Stromal cell of bone marrow (primary cell): ENCODE measurements around the gene LYZL6.
A peak's percentile ranks its signal among the peaks of the same experiment; 100 is the strongest.

ENCODE experiments used
- DNase-seq: peaks from one replicate; pipeline ENCODE4 v3.0.0-alpha.2; 2012; ENCODE audit warnings: low read depth

Gene LYZL6, protein sequence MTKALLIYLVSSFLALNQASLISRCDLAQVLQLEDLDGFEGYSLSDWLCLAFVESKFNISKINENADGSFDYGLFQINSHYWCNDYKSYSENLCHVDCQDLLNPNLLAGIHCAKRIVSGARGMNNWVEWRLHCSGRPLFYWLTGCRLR

DNA sequence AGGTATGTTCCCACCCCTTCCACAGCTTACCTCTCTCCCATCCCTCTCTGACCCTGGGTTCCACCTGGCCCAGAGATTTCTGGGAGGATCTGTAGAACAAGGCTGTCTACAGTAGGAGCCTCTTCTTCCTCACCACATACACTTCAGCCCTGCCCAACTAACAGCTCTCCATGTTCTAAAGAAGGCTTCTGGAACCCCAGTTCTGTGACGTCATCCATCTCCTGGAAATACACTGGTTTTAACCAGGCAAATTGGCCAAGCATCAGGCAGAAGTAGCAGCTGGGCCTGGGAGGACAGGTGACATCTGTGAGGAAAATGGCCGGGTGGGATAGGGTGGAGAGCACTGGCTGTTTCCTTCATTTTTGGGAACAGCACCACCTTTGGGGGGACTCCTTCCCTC lies at the start of gene LYZL6:
TSS of gene LYZL6 (minus strand) at position 177 of the 400 bp plus-strand sequence. CDS start 4,357 bp downstream, outside the sequence.
- no peak for DNase-seq

DNA sequence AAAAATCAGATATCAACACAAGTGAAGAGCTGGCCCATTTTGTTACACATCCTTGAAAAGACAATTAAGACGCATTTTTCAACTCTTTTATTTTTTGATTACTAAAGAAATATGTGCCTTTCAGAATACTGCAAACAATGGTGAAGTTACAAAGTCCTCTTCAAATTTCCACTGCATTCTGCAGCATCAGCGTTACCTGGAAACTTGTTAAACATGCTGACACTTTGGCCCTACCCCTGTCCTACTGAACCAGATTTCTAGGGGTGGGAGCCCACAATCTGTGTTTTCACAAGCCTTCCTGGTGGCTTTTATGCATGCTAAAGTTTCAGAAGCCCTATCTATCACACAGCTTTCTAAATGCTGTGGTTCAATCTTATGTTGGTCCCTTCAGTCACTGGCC lies 47.6 kb upstream of the LYZL6 start:
- DNase-seq, result no peak

DNA sequence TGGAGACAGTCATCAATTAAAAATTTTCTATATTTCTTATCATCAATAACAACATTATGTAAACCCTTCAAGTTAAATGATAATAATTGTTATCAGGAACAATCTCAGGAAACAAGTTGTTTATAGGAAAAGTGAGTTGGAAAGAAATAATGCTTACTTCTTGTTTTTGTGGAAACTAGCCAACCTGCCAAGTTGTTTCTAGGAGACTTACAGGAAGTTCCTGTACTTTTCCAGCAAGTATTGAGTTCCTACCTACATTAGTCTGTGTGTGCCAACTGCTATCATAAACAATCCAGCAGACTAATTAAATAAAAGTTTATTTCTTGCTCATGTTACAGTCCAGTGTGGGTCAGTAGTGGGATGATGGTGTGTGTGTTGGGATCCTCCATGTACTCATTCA lies 44.7 kb upstream of the LYZL6 start:
- no peak for DNase-seq

DNA sequence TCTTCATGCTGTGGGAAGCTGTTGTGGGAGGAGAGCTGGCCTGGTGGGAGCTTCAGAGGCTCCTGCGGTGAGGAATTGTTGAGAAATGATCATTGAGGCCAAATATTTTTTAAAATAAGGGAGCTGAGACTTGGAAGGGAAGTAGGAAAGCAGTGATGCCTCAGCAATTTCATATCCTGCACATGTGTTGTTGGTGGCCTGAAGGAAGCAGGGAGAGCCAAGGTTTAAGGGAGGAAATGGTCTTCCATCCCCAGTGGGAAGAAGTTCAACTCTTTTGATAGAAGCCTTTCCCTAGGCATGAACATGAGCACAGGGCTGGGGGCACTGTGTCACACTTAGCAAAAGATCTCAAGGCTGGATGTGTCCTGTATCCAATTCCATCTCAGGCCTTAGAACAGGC lies 43.1 kb upstream of the LYZL6 start, which contains the start of gene CCL14:
TSS of gene CCL14 (minus strand) at position 87 of the 400 bp plus-strand sequence. CDS start at position 7, 80 bp downstream.
- no peak for DNase-seq

DNA sequence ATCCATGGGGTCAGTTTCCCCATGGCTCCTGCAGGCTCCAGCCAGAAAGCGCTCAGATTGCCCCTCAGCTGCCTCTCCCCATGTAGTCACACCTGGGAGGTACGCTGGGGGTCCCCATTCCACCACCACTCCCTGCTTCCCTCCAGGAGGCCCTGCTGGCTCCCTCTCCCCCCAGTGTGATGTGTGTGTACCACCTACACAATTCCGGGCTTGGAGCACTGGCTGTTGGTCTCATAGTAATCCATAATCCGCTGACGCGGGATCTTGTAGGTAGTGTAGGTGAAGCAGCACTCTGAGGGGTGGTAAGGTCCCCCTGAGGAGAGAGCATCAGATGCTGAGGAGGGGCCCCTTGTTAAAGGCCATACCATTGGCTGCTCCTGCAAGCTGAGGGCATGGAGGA lies 40.6 kb upstream of the LYZL6 start:
- DNase-seq, result no peak

DNA sequence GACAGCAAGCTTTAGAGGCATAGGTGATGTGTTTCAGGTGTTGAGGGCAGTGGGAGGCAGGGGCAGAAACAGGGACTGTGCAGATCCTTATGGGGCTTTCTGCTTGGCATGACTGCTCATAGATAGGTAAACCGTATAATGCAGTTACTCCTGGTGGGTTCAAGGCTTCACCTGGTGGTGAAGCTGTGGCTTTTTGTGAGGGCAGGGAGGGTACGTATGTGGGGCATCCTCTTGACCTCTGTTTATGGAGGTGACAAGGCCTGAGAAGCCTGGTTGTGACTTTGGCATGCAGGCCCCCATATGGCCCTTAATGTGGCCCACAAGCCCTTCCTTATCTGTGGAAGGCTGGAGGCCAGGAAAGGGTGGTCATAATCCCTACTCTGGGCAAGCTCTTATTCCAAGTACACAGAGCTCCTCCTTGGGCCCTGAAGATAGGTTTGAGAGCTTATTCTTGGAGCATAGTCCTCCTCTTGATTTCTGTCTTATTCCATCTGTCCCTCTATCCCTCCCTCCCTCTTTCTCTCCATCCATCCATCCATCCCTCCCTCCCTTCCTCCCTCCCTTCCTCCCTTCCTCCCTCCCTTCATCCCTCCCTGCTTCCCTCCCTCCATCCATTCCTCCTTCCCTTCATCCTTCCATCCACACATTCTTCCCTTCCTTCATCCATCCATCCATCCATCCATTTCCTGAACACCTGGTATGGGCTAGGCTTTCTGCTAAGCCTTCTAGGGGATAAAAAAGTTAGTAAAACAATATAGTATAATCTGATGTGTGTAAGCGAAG lies 39.1 kb upstream of the LYZL6 start:
- DNase-seq, result no peak

DNA sequence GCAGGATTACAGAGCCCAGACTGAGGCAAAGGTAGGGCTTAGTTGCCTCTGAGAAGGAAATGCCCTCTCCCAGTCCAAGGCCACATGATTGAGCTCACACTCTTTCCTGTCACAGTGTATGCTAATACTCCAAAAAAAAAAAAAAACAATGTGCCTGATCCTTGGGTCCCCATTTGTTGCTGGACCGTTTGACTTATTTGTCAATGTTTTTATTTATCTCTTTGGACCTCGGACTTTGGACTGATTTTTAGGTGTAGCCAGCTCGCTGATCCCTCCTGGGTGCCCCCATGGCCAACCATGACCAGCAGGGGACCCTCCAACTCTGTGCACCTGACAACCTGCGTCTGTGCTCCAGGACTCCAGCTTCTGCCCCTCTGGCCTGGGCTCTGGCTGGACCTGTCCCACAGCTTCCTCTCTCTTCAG lies 38.4 kb upstream of the LYZL6 start:
- DNase-seq, result no peak

DNA sequence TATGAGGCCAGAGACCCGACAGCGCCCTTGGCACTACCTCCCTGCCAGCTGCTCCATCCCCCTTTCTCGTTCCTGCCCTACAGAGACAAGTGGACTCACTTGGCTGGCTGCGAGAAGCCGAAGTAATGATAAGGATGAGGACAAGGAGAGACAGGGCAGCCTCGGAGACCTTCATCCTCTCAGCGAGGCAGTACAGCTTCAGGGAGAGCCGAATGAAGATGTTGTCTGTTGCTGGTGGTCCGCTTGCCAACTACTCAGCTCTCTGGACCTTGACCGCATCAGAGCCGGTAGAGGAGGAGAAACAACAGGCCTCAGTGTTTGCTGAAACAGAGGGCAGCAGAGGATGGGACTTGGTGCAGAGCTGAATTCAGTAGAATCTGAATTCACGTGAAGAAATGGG lies 37.7 kb upstream of the LYZL6 start, which contains the start of gene CCL16:
TSS of gene CCL16 (minus strand) at position 252 of the 400 bp plus-strand sequence. CDS start at position 175, 77 bp downstream.
- DNase-seq, result no peak

DNA sequence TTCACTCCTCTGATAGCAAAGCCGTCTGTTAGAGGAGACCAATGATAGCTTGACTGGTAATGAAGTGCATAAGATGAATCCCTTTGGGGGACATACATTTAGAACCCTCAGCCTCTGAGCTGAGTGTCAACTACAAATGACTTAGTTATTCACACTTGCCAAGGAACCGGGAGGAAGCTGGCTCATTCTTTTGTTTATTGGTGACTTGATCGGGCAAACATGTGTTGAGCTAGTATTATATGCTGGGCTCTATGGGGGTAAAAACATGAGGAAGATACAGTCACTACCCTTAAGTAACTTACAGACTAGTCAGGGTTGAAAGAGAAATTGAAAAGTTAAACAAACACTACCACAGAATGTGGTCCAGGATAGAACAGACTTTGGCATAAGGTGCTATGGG lies 34.8 kb upstream of the LYZL6 start:
- DNase-seq, result no peak

DNA sequence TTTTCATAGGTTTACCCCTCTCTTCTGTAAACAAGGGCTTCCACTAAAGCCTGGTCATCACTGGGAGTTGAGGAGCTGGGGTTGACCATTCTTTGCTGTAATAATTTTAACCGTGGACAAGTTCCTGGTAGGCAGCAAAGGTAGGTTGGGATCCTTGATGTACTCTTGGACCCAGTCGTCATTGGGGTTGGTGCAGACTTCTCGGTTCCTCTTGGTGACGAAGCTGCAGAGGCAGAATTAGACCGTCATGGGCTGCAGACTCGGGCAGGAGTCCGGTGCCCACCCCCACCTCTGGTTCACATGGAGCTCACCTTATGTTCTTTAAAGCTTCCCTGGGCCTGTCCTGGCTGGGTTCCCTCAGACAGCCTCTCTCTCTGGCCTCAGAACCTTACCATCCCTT lies 34.0 kb upstream of the LYZL6 start:
- no peak for DNase-seq

DNA sequence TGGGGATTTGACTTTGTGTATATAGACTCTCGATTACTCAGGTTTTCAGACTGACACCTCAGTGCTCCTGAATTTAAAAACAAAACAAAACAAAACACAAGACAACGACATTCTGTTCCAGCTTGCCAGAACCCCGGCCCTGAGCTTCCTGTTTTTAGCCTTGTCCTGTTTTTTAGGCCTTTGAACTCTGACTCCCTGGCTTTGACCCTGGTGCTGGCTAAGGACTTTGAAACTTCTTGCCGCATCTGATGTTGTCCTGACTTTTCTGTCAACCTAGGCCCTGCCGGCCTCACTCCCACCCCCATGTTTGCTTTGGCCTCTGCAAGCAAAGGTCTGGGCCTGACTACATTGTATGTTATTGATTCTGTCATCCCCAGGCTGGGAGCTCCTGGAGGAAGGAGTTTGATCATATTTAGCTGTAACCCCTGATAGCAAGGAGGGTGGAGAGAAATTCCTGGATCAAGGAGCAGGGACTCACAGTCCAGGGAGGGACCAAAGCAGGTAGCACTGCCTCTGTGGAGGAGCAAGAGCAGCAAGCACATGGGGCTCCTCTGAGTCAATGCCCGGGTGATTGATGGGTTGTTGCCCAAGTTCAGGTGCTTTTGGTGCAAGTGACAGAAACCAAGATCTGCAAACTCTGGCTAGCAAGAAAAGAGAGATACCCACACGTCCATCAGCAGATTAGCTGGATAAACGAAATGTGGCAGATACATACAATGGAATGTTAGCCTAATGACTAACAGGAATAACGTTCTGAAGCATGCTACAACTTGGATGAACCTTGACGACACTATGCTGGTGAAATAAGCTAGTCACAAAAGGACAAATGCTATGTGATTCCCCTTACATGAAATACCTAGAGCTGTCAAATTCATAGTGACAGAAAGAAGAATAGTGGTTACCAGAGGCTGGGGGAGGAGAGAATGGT lies 30.1 kb upstream of the LYZL6 start:
- DNase-seq, result no peak

DNA sequence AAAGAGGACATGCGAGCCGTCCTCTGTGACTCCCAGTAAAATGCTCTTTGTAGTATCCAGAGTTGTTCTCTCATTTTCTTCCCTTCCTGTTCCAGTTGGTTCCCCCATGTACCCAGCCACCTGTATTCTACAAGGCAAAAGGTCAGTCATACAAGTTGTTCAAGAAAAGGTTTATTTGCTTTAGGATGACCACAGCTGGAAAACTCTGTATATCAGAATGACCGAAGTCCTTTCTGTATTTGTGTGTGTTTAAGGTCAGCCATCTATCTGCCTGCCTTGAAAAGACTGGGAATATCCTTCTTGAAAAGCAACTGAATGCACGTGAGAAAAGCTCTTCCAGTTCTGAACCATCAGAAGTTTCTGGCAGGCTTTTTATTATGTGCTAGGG lies 29.4 kb upstream of the LYZL6 start:
- no peak for DNase-seq

DNA sequence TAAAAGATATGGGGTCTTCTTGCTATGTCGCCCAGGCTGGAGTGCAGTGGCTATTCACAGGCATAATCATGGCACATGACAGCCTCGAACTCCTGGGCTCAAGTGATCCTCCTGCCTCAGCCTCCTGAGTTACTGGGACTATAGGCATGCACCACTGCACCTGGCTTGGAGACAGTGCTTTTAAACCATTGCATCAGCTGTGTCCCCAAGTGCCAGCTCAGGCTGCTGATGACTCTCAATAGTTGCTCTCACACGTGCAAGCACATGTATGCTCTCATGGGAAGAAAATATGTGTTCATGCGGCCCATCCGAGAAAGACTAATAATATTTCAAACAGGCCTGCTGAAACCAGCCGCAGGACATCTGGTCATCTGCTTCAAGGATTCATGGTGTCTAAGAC lies 29.0 kb upstream of the LYZL6 start:
- DNase-seq, result no peak

DNA sequence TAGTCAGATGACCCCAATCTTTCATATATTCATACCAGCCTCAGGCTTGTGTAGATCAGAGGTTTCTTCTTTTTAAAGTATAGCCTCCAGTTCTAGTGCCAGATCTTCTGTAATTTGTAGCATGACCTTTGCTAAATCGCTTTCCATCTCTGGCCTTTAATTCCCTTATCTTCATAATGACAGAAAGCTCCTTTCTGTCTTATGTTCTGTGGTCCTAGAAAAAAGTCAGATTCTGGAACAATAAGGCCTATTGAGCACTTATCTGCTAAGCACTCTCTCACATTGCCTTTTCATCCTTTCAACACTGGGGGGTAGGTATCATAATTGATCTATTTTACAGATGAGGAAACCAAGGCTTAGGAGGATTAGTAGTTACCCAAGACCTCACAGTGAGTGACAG lies 28.6 kb upstream of the LYZL6 start:
- no peak for DNase-seq

DNA sequence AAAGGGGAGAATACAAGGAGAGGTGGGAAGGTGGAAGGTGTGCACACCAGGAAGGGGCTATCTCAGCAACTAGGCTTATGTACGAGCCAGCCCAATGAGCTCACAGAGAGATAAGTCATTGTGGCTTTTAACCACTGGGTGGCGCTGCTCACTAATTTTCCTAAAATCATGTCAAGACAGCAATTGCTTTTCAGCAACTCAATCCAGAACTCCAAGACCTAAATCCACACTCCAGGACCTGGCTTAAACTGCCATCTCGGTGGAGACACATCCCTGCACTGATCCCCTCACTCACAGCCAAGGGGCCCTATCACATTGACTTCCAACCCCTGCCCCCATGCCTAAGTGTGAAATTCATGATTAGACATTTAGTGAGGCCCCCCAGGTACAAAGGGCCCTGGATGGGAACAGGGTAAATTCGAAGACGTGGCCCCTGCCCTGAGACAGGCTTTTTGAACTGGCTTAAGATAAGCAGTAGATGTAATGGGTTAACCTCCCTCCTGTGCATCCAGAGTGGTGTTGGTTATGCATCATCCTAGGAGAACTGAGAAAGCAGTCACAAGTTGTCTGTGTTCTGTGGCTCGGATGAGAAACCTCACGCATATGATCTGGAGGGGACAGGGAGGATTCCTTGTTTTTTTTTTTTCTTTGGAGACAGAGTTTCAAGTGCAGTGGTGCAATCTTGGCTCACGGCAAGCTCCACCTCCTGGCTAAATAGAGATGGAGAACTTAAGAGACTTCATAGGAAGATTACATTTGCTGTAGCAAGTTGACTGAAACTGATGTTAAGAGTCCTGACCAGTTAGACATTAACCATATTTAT lies 26.3 kb upstream of the LYZL6 start:
- peak; percentile 55 for DNase-seq

DNA sequence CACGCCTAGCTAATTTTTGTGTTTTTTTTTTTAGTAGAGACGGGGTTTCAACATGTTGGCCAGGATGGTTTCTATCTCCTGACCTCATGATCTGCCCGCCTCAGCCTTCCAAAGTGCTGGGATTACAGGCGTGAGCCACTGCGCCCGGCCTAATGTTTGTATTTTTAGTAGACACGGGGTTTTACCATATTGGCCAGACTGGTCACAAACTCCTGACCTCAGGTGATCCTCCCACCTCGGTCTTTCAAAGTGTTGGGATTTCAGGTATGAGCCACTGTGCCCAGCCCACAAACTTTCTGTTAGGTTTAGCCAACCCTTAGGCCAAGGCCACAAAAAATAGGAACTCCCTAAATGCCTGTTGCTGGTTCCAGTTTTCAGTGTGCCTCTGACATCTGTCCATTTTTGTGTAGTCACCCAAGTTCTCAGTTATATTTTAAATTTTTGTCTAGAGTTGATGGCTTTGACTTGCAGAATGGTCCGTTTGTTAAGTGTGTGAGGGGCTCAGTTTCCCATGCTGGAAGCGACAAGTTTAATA lies 25.1 kb upstream of the LYZL6 start:
- no peak for DNase-seq

DNA sequence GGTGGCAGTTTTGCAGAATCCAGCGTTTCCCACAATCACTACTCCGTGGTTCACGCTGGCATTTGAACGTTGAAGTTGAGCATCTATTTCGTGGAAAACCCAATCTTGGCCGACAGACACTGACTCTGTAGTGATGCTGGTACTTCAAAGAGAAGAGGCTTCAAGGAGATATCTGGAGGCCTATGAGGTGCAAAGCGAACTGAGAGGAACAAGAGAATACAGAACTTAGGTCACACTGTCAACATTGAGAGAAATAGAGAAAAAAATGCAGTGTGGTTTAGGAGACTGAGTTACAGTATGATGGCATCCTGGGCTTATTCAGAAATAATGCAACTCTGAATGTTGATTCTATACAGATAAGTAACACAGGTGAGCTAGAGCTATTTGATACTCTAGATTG lies 21.8 kb upstream of the LYZL6 start:
- no peak for DNase-seq

DNA sequence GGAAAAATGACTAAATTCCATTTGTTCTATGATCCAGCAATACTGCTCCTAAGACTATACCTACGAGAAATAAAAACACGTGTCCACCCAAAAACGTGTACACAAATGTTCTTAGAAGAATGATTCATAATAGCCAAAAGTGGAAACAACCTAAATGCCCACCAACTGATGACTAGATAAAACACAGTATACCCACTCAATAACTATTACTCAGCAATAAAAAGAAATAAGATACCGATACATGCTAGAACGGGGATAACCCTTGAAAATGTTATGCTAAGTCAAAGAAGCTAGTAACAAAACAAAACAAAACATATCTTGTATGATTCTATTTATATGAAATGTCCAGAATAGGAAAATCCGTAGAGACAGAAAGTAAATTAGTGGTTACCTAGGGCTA lies 20.1 kb upstream of the LYZL6 start:
- DNase-seq, result no peak

DNA sequence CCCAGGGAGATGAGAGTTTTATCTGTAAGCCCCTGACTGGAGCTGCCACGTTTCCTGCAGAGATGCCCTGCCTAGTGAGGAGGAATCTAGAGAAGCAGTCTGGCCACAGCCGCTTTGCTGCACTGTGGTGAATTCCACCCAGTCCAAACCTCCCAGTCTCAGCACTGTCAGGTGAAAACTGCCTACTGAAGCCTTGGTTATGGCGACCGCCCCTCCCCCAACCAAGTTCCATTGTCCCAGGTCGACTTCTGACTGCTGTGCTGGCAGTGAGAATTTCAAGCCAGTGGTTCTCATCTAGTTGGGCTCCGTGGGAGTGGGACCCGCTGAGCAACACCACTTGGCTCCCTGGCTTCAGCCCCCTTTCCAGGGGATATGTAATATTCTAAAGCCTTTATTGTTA lies 10.2 kb upstream of the LYZL6 start:
- DNase-seq, result no peak

DNA sequence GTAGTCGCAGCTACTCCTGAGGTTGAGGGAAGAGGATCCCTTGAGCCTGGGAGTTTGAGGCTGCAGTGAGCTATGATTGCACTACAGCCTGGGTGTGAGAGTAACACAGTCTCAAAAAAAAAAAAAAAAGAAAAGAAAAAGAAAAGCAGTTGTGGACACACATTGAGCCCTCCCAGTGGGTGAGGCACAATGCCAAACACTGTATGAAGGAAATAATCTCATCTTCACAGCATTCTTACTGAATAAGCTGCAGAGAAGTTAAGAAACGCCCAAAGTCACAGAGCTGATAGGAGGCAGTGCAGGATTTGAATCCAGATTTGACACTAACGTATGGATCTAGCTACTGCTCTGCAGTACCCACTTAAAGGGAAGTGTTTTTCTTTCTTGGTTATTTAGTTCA lies 5.9 kb upstream of the LYZL6 start:
- no peak for DNase-seq

DNA sequence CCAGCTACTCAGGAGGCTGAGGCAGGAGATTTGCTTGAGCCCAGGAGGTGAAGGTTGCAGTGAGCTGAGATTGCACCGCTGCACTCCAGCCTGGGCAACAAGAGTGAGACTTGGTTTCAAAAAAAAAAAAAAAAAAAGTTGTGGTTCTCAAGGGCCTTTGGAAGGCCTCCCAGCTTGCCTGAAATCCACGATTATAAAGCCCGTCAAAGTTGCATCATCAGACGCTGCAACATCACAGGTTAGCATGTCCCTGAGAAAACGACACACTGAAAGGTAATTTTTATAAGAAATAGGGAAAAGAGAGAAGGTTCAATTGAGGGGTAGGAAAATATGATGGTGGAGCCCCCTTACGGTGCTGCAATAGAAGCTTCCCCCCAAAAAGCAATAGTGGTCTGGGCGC lies 4.6 kb upstream of the LYZL6 start:
- no peak for DNase-seq
